Neutrophil (primary cell): ENCODE data around the gene PTEN.
"Not testable (repeated sequence)": the region's sequence is repeated elsewhere in the genome, so short reads cannot be mapped to it uniquely, and the experiment has no call there.

Experiments
- H3K27ac ChIP-seq: fragments of 200-600 bp; sonication (generic); 2 replicates; pipeline ENCODE4 v1.5.1; 2016; ENCODE audit warnings: mild to moderate bottlenecking, moderate library complexity
- H3K27me3 ChIP-seq: fragments of 200-600 bp; sonication (generic); 2 replicates; pipeline ENCODE4 v1.6.0; 2016; ENCODE audit warnings: mild to moderate bottlenecking
- H3K36me3 ChIP-seq: fragments of 200-600 bp; sonication (generic); 2 replicates; pipeline ENCODE4 v1.5.1; 2017
- H3K4me1 ChIP-seq, 2 experiments: fragments of 200-600 bp in 1 of 2; sonication (generic) in 1 of 2; 1 replicate in 1 of 2; 2 replicates in 1 of 2; pipeline versions ENCODE4 v1.5.1 to v1.6.1; 2013 to 2016; ENCODE audit warnings: low read depth in 1 of 2, low read length in 1 of 2, mild to moderate bottlenecking in 1 of 2, moderate library complexity in 1 of 2; ENCODE audit not compliant: control insufficient read depth in 1 of 2, insufficient read depth in 1 of 2
- H3K4me3 ChIP-seq, 2 experiments: fragments of 200-600 bp in 1 of 2; sonication (generic) in 1 of 2; 1 replicate in 1 of 2; 2 replicates in 1 of 2; pipeline ENCODE4 v1.5.1; 2013 to 2016; ENCODE audit warnings: low read depth in 1 of 2, low read length in 1 of 2, mild to moderate bottlenecking in 1 of 2, moderate library complexity in 1 of 2
- H3K9me3 ChIP-seq: fragments of 200-600 bp; sonication (generic); 2 replicates; pipeline ENCODE4 v1.5.1; 2016
- TF ChIP-seq, protein P1 (sequence below): fragments of 200-600 bp; sonication (generic); IDR thresholded peaks from 2 replicates; pipeline ENCODE4 v1.5.1; 2016; ENCODE audit warnings: antibody characterized with exemption

Gene PTEN

DNA sequence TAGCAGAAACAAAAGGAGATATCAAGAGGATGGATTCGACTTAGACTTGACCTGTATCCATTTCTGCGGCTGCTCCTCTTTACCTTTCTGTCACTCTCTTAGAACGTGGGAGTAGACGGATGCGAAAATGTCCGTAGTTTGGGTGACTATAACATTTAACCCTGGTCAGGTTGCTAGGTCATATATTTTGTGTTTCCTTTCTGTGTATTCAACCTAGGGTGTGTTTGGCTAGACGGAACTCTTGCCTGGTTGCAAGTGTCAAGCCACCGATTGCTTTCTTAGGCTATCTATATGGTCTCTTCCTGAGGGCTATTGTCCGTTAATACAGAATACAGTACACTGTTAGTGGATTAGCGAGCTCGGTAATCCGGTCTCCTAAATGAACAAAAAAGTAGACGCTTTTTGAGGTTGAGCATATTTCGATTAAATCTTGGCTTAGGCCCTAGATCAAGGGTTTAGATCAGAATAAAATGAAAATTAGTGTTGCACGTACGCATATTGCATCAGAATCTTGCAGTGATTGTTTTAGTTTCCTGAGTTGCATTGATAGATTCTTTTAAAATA lies 1.2 kb downstream of the PTEN start:
- Histone ChIP-seq H3K27me3 (no peaks in the 10 kb centered on the region), H3K4me3 (peak overlapping the region; percentile 92 to 96), H3K27ac (peak overlapping the region; percentile 98), H3K9me3 (no peaks in the 10 kb centered on the region), H3K36me3 (peaks cover 3% of the 10 kb centered on the region), H3K4me1 (peaks cover 31 to 43% of the 10 kb centered on the region in 2 experiments)
- TF ChIP-seq, protein P1, sequence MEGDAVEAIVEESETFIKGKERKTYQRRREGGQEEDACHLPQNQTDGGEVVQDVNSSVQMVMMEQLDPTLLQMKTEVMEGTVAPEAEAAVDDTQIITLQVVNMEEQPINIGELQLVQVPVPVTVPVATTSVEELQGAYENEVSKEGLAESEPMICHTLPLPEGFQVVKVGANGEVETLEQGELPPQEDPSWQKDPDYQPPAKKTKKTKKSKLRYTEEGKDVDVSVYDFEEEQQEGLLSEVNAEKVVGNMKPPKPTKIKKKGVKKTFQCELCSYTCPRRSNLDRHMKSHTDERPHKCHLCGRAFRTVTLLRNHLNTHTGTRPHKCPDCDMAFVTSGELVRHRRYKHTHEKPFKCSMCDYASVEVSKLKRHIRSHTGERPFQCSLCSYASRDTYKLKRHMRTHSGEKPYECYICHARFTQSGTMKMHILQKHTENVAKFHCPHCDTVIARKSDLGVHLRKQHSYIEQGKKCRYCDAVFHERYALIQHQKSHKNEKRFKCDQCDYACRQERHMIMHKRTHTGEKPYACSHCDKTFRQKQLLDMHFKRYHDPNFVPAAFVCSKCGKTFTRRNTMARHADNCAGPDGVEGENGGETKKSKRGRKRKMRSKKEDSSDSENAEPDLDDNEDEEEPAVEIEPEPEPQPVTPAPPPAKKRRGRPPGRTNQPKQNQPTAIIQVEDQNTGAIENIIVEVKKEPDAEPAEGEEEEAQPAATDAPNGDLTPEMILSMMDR, result no peak

GRCh38 chr10:87865241-87865881 lies 1.9 kb downstream of the PTEN start:
- peak overlapping the region; percentile 98 for H3K27ac ChIP-seq

GRCh38 chr10:87866412-87866974 lies 3.1 kb downstream of the PTEN start:
- H3K4me1 ChIP-seq, result peaks cover 35 to 49% of the 10 kb centered on the region in 2 experiments
- TF ChIP-seq, protein P1, result no peak
- peak overlapping the region; percentile 98 for H3K27ac ChIP-seq
- no peaks in the 10 kb centered on the region for H3K9me3 ChIP-seq
- peaks cover 10% of the 10 kb centered on the region for H3K36me3 ChIP-seq
- H3K27me3 ChIP-seq, result no peaks in the 10 kb centered on the region
- peak overlapping the region; percentile 92 to 96 for H3K4me3 ChIP-seq

More at GRCh38 chr10:87865241-87865881, 1.9 kb downstream of the PTEN start:
- Histone ChIP-seq H3K9me3 (no peaks in the 10 kb centered on the region), H3K4me1 (peaks cover 35 to 49% of the 10 kb centered on the region in 2 experiments), H3K36me3 (peaks cover 3% of the 10 kb centered on the region), H3K4me3 (peak overlapping the region; percentile 92 to 96), H3K27me3 (no peaks in the 10 kb centered on the region)
- TF ChIP-seq, protein P1, result no peak

- Histone ChIP-seq H3K4me1 (peaks cover 39 to 50% of the 10 kb centered on the region in 2 experiments), H3K36me3 (peaks cover 13% of the 10 kb centered on the region), H3K27ac (peak overlapping the region; percentile 98), H3K27me3 (no peaks in the 10 kb centered on the region), H3K9me3 (no peaks in the 10 kb centered on the region), H3K4me3 (peak overlapping the region; percentile 92 to 96)
- TF ChIP-seq, protein P1, result no peak
Measured at GRCh38 chr10:87867453-87867852, 4.0 kb downstream of the PTEN start.

- Histone ChIP-seq H3K4me1 (peaks cover 47 to 52% of the 10 kb centered on the region in 2 experiments), H3K27me3 (no peaks in the 10 kb centered on the region), H3K36me3 (peaks cover 20% of the 10 kb centered on the region), H3K4me3 (peak overlapping the region; percentile 92 to 96), H3K9me3 (no peaks in the 10 kb centered on the region), H3K27ac (peak overlapping the region; percentile 98)
- TF ChIP-seq, protein P1, result no peak
Measured at GRCh38 chr10:87868277-87868676, 4.9 kb downstream of the PTEN start.

DNA sequence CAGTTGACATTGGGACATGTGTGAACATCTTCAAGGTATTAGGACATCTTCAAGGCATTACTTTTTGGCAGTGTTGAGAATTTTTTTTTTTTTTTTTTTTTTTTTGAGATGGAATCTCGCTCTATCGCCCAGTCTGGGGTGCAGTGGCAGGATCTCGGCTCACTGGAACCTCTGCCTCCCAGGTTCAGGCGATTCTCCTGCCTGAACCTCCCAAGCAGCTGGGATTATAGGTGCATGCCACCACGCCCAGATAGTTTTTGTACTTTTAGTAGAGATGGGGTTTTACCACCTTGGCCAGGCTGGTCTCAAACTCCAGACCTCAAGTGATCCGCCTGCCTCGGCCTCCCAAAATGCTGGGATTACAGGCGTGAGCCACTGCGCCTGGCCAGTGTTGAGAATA lies 5.7 kb downstream of the PTEN start:
- Histone ChIP-seq H3K27ac (peak overlapping the region; percentile 7), H3K4me3 (peak overlapping the region; percentile 92 to 96), H3K4me1 (peaks cover 52 to 55% of the 10 kb centered on the region in 2 experiments), H3K36me3 (peaks cover 20% of the 10 kb centered on the region)
- H3K9me3 ChIP-seq, H3K27me3 ChIP-seq: not testable (repeated sequence)
